ENCODE measurements around the gene PGM2. TPM values are rescaled to one million over a fixed set of nuclear protein-coding genes. Genes with fewer than 3 reads are reported as not detected.
"Not testable (repeated sequence)": the region's sequence is repeated elsewhere in the genome, so short reads cannot be mapped to it uniquely, and the experiment has no call there.

PGM2 gene
- total RNA-seq, 1 donor from 2014 or later = 15.6 TPM

DNA sequence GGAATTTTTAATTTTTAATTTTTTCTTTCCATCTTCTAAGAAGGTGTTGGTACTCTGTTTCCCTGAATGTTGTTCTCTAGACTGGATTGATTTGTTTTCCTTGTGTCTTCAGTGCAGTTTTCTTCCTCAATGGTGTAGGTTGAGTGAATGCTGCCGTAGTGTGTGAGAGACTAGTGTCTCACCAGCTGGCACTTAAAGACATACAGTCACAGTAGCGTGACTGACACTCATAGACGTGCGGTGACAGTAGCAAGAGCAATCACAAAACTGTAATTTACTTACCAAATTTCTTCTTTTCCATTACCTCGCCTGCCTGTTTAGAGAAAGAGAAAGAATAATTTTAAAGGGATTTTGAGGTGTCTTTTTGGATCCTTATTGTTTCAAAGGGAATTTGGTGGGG lies 21.4 kb upstream of the PGM2 start:
- DNase-seq (no peak), ATAC-seq (ENCODE audit: poor library complexity) (no peak)
- intact Hi-C loops (cut with DNase I) = loop anchor here (10.0 kb wide), 1 partner anchor 170 kb away; no protein-coding TSS in a partner anchor

GRCh38 chr4:37812713-37813112 lies 13.8 kb upstream of the PGM2 start:
- DNase-seq = no peak
- intact Hi-C loops (cut with DNase I) = no loop called here
- no peak for ATAC-seq (ENCODE audit: poor library complexity)

DNA sequence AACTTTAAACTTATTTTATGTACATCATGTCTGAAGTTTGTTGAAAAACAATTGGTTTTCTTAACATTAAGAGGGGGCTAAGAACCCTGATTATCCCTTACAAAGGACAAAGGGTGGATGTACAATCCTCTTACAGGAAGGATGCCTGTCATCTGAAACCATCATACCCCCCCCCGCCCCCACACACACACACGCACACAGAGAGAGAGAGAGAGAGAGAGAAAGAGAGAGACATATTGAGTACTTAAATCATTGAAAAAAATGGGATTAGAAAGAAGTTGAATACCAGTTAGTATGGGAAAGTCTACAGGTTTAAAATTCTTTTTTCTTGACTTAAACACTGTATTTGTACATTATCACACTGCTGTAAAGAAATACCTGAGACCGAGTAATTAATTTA lies 10.9 kb upstream of the PGM2 start:
- intact Hi-C loops (cut with DNase I) = no loop called here
- no peak for DNase-seq
- no peak for ATAC-seq (ENCODE audit: poor library complexity)

GRCh38 chr4:37816006-37816405 lies 10.5 kb upstream of the PGM2 start:
- DNase-seq = no peak
- no peak for ATAC-seq (ENCODE audit: poor library complexity)
- intact Hi-C loops (cut with DNase I) = no loop called here

GRCh38 chr4:37816719-37817118 lies 9.8 kb upstream of the PGM2 start:
- ATAC-seq (ENCODE audit: poor library complexity) (no peak), DNase-seq (no peak)
- intact Hi-C loops (cut with DNase I) = no loop called here

GRCh38 chr4:37818752-37819151 lies 7.7 kb upstream of the PGM2 start:
- ATAC-seq (ENCODE audit: poor library complexity) (no peak), DNase-seq (no peak)
- intact Hi-C loops (cut with DNase I) = no loop called here

DNA sequence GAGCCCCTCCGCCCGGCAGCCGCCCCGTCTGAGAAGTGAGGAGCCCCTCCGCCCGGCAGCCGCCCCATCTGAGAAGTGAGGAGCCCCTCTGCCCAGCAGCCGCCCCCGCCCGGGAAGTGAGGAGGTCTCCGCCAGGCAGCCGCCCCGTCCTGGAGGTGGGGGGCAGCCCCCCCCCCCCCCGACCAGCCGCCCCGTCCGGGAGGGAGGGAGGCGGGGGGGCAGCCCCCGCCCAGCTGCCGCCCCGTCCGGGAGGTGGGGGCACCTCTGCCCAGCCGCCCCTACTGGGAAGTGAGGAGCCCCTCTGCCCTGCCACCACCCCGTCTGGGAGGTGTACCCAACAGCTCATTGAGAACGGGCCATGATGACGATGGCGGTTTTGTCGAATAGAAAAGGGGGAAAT lies 6.0 kb upstream of the PGM2 start:
- intact Hi-C loops (cut with DNase I); DNase-seq; ATAC-seq (ENCODE audit: poor library complexity): not testable (repeated sequence)

- ATAC-seq (ENCODE audit: poor library complexity) = peak; percentile 48
- intact Hi-C loops (cut with DNase I) = no loop called here
- no peak for DNase-seq
Observed at GRCh38 chr4:37821953-37822605, 4.4 kb upstream of the PGM2 start.

DNA sequence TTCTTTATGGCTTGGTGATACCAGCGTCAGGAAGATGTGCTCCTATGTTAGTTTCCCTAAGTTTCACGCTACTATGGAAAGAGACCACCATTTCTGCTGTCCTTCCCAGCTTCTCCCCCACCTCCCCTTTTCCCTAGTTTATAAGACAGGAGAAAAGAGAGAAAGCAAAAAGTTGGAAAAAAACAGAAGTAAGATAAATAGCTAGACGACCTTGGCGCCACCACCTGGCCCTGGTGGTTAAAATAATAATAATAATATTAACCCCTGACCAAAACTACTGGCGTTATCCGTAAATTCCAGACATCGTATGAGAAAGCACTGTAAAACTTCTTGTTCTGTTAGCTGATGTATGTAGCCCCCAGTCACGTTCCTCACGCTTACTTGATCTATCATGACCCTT lies 985 bp upstream of the PGM2 start:
- ATAC-seq (ENCODE audit: poor library complexity); DNase-seq: not testable (repeated sequence)
- intact Hi-C loops (cut with DNase I) = loop anchor here (5.0 kb wide), 1 partner anchor 62 kb away; no protein-coding TSS in a partner anchor

GRCh38 chr4:37825968-37826294 lies 555 bp upstream of the PGM2 start:
- ATAC-seq (ENCODE audit: poor library complexity) = peak; percentile 28
- intact Hi-C loops (cut with DNase I) = loop anchor here (5.0 kb wide), 1 partner anchor 61 kb away; no protein-coding TSS in a partner anchor
- no peak for DNase-seq

DNA sequence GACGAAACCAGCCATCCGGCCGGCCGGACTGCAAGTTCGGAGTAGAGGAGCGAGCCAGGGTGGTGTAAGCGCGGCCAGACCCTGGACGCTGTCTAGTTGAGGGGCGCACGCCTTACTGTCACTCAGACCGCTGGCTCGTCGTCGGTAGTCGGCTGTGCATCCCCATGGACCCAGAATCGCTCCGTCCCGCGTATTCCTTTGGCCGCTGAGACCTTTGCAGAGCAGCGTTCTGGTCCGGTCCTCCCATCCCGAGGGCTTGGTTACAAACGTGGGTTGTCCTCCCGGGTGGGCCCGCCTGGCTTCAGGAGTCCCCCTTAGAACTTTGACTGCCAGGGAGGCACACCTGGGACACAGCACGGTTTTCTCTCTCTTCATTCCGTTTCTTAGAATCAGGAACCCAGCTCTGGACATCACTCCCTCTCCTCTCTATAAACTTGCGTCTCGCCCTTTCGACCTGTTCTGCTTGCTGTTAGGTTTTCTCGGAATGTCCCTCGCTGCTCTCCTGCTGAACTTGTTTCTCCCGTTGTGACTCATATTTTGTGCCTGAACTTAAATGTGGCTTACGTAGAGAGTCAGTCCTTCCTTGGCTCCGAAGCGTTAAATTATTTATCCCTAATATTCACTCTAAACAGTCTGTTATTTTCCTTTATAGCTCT lies 672 bp downstream of the PGM2 start:
- ATAC-seq (ENCODE audit: poor library complexity) (peak; percentile 26), DNase-seq (no peak)

GRCh38 chr4:37827802-37828321 lies 1.4 kb downstream of the PGM2 start:
- no peak for ATAC-seq (ENCODE audit: poor library complexity)
- DNase-seq = no peak
- intact Hi-C loops (cut with DNase I) = loop anchor here (5.0 kb wide), 1 partner anchor 59 kb away; no protein-coding TSS in a partner anchor

More for the DNA sequence above, 672 bp downstream of the PGM2 start:
- intact Hi-C loops (cut with DNase I) = loop anchor here (5.0 kb wide), 1 partner anchor 60 kb away; no protein-coding TSS in a partner anchor

DNA sequence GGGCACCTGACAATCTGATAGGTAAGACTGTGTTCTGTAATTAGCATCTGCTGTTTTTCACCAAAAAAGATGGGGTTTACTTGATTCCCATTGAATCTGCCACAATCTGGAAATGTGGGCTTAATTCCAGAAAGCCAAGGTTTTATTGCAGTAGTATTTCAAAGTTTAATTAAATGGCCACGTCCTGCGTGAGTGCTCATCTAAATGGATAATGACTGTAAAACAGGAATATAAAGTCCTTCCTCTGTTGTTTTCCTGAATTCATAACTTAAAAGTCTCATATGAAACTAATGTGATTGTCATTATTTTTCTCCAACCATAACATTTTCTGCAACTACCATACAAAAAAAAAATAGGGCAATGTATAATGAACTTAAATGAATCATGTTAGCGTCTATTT lies 2.4 kb downstream of the PGM2 start:
- intact Hi-C loops (cut with DNase I) = loop anchor here (5.0 kb wide), 1 partner anchor 58 kb away; no protein-coding TSS in a partner anchor
- DNase-seq = no peak
- ATAC-seq (ENCODE audit: poor library complexity) = no peak

GRCh38 chr4:37830640-37831039 lies 4.2 kb downstream of the PGM2 start:
- DNase-seq = no peak
- ATAC-seq (ENCODE audit: poor library complexity) = no peak
- intact Hi-C loops (cut with DNase I) = no loop called here

DNA sequence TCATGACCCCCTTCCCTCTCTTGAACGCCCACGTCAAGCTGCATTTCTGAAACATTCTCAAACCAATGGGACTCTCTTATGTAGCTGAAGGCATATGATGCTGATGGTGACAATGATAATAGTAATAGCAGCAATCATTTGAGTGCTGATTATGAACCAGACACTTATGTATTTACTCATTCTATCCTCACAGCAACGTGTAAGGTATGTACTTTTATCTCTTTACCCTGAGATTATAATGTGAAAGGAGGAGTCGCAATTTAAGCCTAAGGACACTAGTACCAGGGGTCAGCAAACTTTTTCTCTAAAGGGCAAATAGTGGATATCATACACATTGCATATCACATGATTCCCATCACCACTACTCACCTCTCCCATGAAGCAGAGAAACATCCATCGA lies 8.5 kb downstream of the PGM2 start:
- ATAC-seq (ENCODE audit: poor library complexity) (no peak), DNase-seq (no peak)
- intact Hi-C loops (cut with DNase I) = no loop called here

- intact Hi-C loops (cut with DNase I) = no loop called here
- ATAC-seq (ENCODE audit: poor library complexity) = no peak
- no peak for DNase-seq
Observed at GRCh38 chr4:37835806-37836205, 9.3 kb downstream of the PGM2 start.

DNA sequence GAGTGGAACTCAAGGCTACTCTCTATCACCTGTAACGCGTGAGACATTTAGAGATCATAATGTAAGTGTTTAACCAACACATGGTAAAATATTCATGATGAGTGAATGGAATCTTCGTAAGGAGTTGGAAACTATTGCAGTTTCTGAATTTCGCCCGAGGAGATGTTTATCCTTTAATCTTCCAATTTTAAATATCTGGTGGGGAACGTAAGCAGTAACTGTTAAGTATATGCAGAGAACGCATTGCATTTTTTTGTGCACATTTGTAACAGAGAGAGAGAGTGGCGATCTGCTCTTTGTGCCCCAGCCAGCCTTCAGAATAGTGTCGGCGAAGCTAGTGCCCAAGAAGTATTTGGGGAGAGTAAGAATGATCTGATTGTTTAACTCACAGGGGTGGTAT lies 9.8 kb downstream of the PGM2 start:
- DNase-seq = no peak
- no peak for ATAC-seq (ENCODE audit: poor library complexity)
- intact Hi-C loops (cut with DNase I) = no loop called here

DNA sequence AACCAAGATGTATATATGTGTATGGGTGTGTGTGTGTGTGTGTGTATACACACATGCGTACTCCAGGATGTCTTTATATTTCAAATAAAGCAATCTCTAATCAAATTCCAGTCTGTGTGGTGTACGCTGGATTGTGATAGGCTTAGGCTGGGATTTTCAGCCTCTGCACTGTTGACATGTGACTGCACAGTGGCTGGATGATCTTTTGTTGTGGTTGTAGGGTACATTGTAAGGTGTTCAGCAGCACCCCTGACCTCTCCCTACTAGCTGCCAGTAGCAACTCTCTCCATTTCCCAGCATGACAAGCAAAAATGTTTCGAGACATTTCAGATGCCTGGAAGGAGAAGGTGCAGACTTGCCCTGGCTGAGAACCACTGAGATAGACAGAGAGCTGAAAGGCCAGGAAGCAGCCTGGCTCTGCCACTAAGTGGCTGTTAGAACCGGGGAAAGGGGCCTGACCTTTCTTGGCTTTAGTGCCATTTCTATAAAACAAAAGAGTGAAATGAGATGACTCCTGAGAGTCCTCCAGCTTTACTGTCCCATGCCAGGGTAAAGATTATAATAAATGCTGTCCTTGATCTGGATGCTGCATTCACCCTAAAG lies 10.5 kb downstream of the PGM2 start:
- ATAC-seq (ENCODE audit: poor library complexity) = peak; percentile 27
- no peak for DNase-seq
- intact Hi-C loops (cut with DNase I) = no loop called here

DNA sequence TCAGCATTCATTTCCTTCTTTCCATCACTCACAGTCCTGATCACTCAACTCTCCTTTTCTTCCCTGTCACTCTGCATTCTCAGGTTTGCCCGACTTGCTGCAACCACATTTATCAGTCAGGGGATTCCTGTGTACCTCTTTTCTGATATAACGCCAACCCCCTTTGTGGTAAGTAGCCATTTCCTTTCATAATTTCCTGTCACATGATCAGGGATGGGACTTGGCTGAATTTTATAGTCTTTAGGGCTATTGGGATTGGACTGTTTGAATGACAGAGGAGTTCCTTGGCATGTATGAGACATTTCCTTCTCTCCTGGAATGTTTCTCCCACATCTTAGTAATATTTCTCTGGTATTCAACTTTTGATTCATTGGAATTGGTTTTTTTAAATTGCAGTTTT lies 11.0 kb downstream of the PGM2 start:
- intact Hi-C loops (cut with DNase I) = no loop called here
- ATAC-seq (ENCODE audit: poor library complexity) (peak; percentile 39), DNase-seq (no peak)

GRCh38 chr4:37839426-37839825 lies 12.9 kb downstream of the PGM2 start:
- DNase-seq (no peak), ATAC-seq (ENCODE audit: poor library complexity) (no peak)
- intact Hi-C loops (cut with DNase I) = no loop called here

Measured in Right ventricle myocardium superior (tissue), 1 donor.